Mesendoderm (in vitro differentiated cells): ENCODE data around the gene DCD.
"Not testable (repeated sequence)": the region's sequence is repeated elsewhere in the genome, so short reads cannot be mapped to it uniquely, and the experiment has no call there.

Experiments used
- DNase-seq: peaks from one replicate; pipeline ENCODE4 v3.0.0; 2013
- H2AK5ac ChIP-seq: 2 replicates; pipeline ENCODE4 v1.6.1; 2013; ENCODE audit warnings: low read length, inconsistent platforms
- H2BK120ac ChIP-seq: 2 replicates; pipeline ENCODE4 v1.6.1; 2013; ENCODE audit warnings: low read depth, mild to moderate bottlenecking, low read length, moderate library complexity, mixed read lengths
- H2BK15ac ChIP-seq: replicated peaks from 2 replicates; pipeline ENCODE4 v1.6.1; 2013; ENCODE audit warnings: low read depth, mild to moderate bottlenecking, moderate library complexity
- H2BK5ac ChIP-seq: 2 replicates; pipeline ENCODE4 v1.6.1; 2013; ENCODE audit warnings: low read length, inconsistent platforms
- H3K18ac ChIP-seq: 2 replicates; pipeline ENCODE4 v1.6.1; 2013; ENCODE audit warnings: mild to moderate bottlenecking, low read length, mixed read lengths
- H3K23ac ChIP-seq: one replicate; pipeline ENCODE4 v1.6.1; 2013; ENCODE audit warnings: low read length
- H3K27ac ChIP-seq: 2 replicates; pipeline ENCODE4 v1.5.1; 2013; ENCODE audit warnings: low read depth, mild to moderate bottlenecking, inconsistent platforms, low read length, moderate library complexity
- H3K27me3 ChIP-seq: 2 replicates; pipeline ENCODE4 v1.6.1; 2013; ENCODE audit warnings: low read length, control low read depth, mild to moderate bottlenecking, inconsistent platforms; ENCODE audit not compliant: insufficient read depth, poor library complexity
- H3K36me3 ChIP-seq: 2 replicates; pipeline ENCODE4 v1.6.1; 2013; ENCODE audit warnings: low read length, inconsistent platforms; ENCODE audit not compliant: control insufficient read depth, insufficient read depth
- H3K4ac ChIP-seq: one replicate; pipeline ENCODE4 v1.6.1; 2013; ENCODE audit warnings: low read depth, mild to moderate bottlenecking, low read length, moderate library complexity
- H3K4me1 ChIP-seq: 2 replicates; pipeline ENCODE4 v1.6.1; 2013; ENCODE audit warnings: low read depth, low read length, inconsistent platforms; ENCODE audit not compliant: control insufficient read depth
- H3K4me2 ChIP-seq: 2 replicates; pipeline ENCODE4 v1.6.1; 2013; ENCODE audit warnings: low read length
- H3K4me3 ChIP-seq: 2 replicates; pipeline ENCODE4 v1.5.1; 2013; ENCODE audit warnings: mild to moderate bottlenecking, low read length
- H3K56ac ChIP-seq: one replicate; pipeline ENCODE4 v1.6.1; 2013; ENCODE audit warnings: low read length
- H3K79me1 ChIP-seq: 2 replicates; pipeline ENCODE4 v1.6.1; 2013; ENCODE audit warnings: low read length, inconsistent platforms
- H3K79me2 ChIP-seq: 2 replicates; pipeline ENCODE4 v1.6.1; 2013; ENCODE audit warnings: mild to moderate bottlenecking, low read length; ENCODE audit not compliant: control insufficient read depth, insufficient read depth
- H3K9ac ChIP-seq: 2 replicates; pipeline ENCODE4 v1.6.1; 2013; ENCODE audit warnings: low read length, inconsistent platforms
- H4K5ac ChIP-seq: one replicate; pipeline ENCODE4 v1.6.1; 2013; ENCODE audit warnings: low read length
- H4K8ac ChIP-seq: one replicate; pipeline ENCODE4 v1.6.1; 2013; ENCODE audit warnings: low read depth, mild to moderate bottlenecking, control low read depth, low read length, moderate library complexity
- WGBS: extraction: QIAGEN DNeasy Blood & Tissue Kit; methylation state at CpG from one replicate; pipeline ENCODE4 v1.1.7; 2013; ENCODE audit warnings: low lambda C conversion rate, missing lambda C conversion rate; ENCODE audit not compliant: insufficient coverage; ENCODE audit errors: extremely low coverage; 5-methylcytosine and 5-hydroxymethylcytosine counted together

The DCD gene

GRCh38 chr12:54667945-54668344 is 19.8 kb upstream of the DCD start:
- Histone ChIP-seq H2AK5ac (no peak overlapping the region), H3K79me2 (no peaks in the 10 kb centered on the region), H3K36me3 (no peaks in the 10 kb centered on the region), H2BK120ac (no peak overlapping the region), H3K4me1 (no peaks in the 10 kb centered on the region), H4K8ac (peak overlapping the region; percentile 65), H3K18ac (no peak overlapping the region), H3K79me1 (no peaks in the 10 kb centered on the region), H3K4ac (no peak overlapping the region), H3K4me3 (no peak overlapping the region), H3K27me3 (no peaks in the 10 kb centered on the region), H2BK5ac (no peak overlapping the region), H3K27ac (no peak overlapping the region), H3K4me2 (no peak overlapping the region), H3K9ac (no peak overlapping the region), H3K56ac (no peak overlapping the region), H2BK15ac (no peak overlapping the region), H3K23ac (no peak overlapping the region), H4K5ac (no peak overlapping the region)
- WGBS: no CpG with 5 or more reads among the region's 5 CpGs
- DNase-seq: no peak

DNA sequence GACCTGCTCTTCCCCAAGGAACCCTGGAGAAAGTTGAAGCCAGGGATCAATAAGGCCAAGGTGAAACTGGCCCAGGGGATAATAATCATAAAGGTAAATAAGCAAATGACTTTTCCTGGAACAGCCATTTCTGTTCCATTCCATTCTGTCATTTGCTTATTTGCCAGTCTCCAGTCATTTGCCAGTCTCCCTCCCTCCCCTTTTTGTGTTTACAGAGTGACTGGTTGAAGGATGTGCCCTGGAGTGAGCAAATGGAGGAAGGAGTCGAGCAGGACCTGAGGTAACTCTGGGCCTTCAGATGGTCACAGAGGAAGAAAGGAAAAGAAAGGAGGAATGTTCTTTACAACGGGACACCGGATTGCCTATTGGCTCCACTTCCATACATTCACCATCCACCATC is 17.8 kb upstream of the DCD start:
- Histone ChIP-seq H2BK120ac (no peak overlapping the region), H4K5ac (no peak overlapping the region), H3K27ac (no peak overlapping the region), H3K4me2 (no peak overlapping the region), H3K27me3 (no peaks in the 10 kb centered on the region), H2AK5ac (no peak overlapping the region), H2BK15ac (no peak overlapping the region), H3K4me1 (no peaks in the 10 kb centered on the region), H3K18ac (no peak overlapping the region), H3K4me3 (no peak overlapping the region), H2BK5ac (no peak overlapping the region), H3K79me2 (no peaks in the 10 kb centered on the region), H3K79me1 (no peaks in the 10 kb centered on the region), H4K8ac (no peak overlapping the region), H3K9ac (no peak overlapping the region), H3K36me3 (no peaks in the 10 kb centered on the region), H3K56ac (no peak overlapping the region), H3K23ac (no peak overlapping the region), H3K4ac (no peak overlapping the region)
- no CpG with 5 or more reads among the region's 3 CpGs for WGBS
- no peak for DNase-seq

DNA sequence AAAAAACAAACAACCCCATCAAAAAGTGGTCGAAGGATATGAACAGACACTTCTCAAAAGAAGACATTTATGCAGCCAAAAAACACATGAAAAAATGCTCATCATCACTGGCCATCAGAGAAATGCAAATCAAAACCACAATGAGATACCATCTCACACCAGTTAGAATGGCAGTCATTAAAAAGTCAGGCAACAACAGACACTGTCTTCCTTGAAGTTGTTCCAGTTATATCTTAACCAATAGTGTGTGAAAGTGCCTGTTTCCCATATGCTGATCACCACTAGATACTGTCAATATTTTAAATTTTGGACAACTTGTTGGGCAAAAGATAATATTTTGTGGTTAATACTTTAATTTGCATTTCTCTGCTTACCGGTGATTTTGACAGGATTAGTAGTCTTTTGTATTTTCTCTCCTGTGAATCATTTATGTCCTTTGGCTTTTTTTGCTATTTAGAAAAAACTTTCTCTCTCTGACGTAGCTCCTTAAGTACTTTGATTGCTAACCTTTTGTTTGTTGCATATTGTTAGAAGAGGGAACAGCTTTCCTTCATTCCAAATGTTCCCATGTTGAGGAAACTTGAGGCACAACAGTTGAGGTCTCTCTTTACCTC is 17.0 kb upstream of the DCD start:
- H3K4me3 ChIP-seq, H3K27me3 ChIP-seq, H4K8ac ChIP-seq, H3K36me3 ChIP-seq, H4K5ac ChIP-seq, H2BK5ac ChIP-seq, H3K18ac ChIP-seq, H3K4me1 ChIP-seq, H2AK5ac ChIP-seq, H3K23ac ChIP-seq, H3K27ac ChIP-seq, H2BK120ac ChIP-seq, H3K79me1 ChIP-seq, H3K56ac ChIP-seq, H3K79me2 ChIP-seq, DNase-seq, H3K4me2 ChIP-seq, H2BK15ac ChIP-seq, H3K9ac ChIP-seq, H3K4ac ChIP-seq: not testable (repeated sequence)
- WGBS: no CpG with 5 or more reads among the region's 3 CpGs

GRCh38 chr12:54663603-54664002 is 15.4 kb upstream of the DCD start:
- no peak overlapping the region for H3K18ac ChIP-seq
- no CpG with 5 or more reads among the region's 3 CpGs for WGBS

GRCh38 chr12:54662026-54662425 is 13.9 kb upstream of the DCD start:
- no peak overlapping the region for H3K18ac ChIP-seq
- no peak overlapping the region for H3K4ac ChIP-seq
- H3K27me3 ChIP-seq: no peaks in the 10 kb centered on the region
- H4K8ac ChIP-seq: no peak overlapping the region
- H3K4me3 ChIP-seq: no peak overlapping the region
- H3K79me2 ChIP-seq: no peaks in the 10 kb centered on the region
- H3K36me3 ChIP-seq: no peaks in the 10 kb centered on the region
- H3K9ac ChIP-seq: no peak overlapping the region
- H4K5ac ChIP-seq: no peak overlapping the region
- no peak overlapping the region for H2BK120ac ChIP-seq
- H3K4me1 ChIP-seq: no peaks in the 10 kb centered on the region
- no peak overlapping the region for H2AK5ac ChIP-seq
- no peaks in the 10 kb centered on the region for H3K79me1 ChIP-seq
- H2BK15ac ChIP-seq: no peak overlapping the region
- DNase-seq: no peak
- no peak overlapping the region for H3K23ac ChIP-seq
- H3K56ac ChIP-seq: no peak overlapping the region
- no peak overlapping the region for H3K4me2 ChIP-seq
- no peak overlapping the region for H2BK5ac ChIP-seq
- no peak overlapping the region for H3K27ac ChIP-seq
- WGBS: no CpG with 5 or more reads among the region's 3 CpGs

More at GRCh38 chr12:54663603-54664002, 15.4 kb upstream of the DCD start:
- Histone ChIP-seq H2BK15ac (no peak overlapping the region), H3K27ac (no peak overlapping the region), H3K36me3 (no peaks in the 10 kb centered on the region), H2BK120ac (no peak overlapping the region), H2BK5ac (no peak overlapping the region), H3K4me3 (no peak overlapping the region), H4K5ac (no peak overlapping the region), H3K79me2 (no peaks in the 10 kb centered on the region), H2AK5ac (no peak overlapping the region), H3K79me1 (no peaks in the 10 kb centered on the region), H3K4me2 (no peak overlapping the region), H4K8ac (no peak overlapping the region), H3K27me3 (no peaks in the 10 kb centered on the region), H3K56ac (no peak overlapping the region), H3K23ac (no peak overlapping the region), H3K9ac (no peak overlapping the region), H3K4ac (no peak overlapping the region), H3K4me1 (no peaks in the 10 kb centered on the region)
- no peak for DNase-seq

DNA sequence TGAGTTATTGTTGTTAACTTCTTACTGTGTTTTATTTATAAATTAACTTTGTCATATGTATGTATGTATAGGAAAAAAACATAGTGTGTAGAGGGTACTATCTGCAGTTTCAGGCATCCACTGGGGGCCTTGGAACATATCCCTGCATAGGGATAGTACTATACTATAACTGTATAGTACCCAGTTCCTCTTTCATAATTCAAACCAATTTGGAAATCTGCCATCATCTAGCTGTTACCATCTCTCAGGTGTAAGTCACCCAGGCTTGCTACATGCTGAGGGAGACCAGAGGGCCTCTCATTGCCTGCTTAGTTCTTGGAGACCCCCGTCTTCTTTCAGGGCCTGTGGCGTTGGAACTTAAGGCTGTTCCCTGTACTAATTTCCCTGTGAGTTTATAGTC is 12.9 kb upstream of the DCD start:
- Histone ChIP-seq H3K27ac (no peak overlapping the region), H3K4me2 (no peak overlapping the region), H2BK5ac (no peak overlapping the region), H4K5ac (no peak overlapping the region), H3K27me3 (no peaks in the 10 kb centered on the region), H2BK120ac (no peak overlapping the region), H2AK5ac (no peak overlapping the region), H3K9ac (no peak overlapping the region), H4K8ac (no peak overlapping the region), H3K4me3 (no peak overlapping the region), H2BK15ac (no peak overlapping the region), H3K4me1 (no peaks in the 10 kb centered on the region), H3K23ac (no peak overlapping the region), H3K36me3 (no peaks in the 10 kb centered on the region), H3K4ac (no peak overlapping the region), H3K79me1 (no peaks in the 10 kb centered on the region), H3K56ac (no peak overlapping the region), H3K18ac (no peak overlapping the region), H3K79me2 (no peaks in the 10 kb centered on the region)
- DNase-seq: no peak
- no CpG with 5 or more reads among the region's 2 CpGs for WGBS
